DOHH2 (cell line): ENCODE measurements around the gene PRLH.

Experiments used
- H3F3A ChIP-seq: fragments of 200-600 bp; sonication (generic), shearing (Covaris generic); 2 replicates; pipeline ENCODE4 v1.6.0; 2016; ENCODE audit warnings: antibody characterized with exemption, mild to moderate bottlenecking; ENCODE audit not compliant: control insufficient read depth, insufficient read depth
- H3K27ac ChIP-seq: fragments of 200-600 bp; sonication (generic); 2 replicates; pipeline ENCODE4 v1.5.1; 2014; ENCODE audit warnings: low read depth, mild to moderate bottlenecking, low read length, moderate library complexity
- H3K27me3 ChIP-seq: fragments of 200-600 bp; sonication (generic); 2 replicates; pipeline ENCODE4 v1.6.1; 2014; ENCODE audit warnings: mild to moderate bottlenecking, low read length, mixed read lengths; ENCODE audit not compliant: control insufficient read depth
- H3K36me3 ChIP-seq: fragments of 200-600 bp; sonication (generic); 2 replicates; pipeline ENCODE4 v1.6.1; 2014; ENCODE audit warnings: mild to moderate bottlenecking, low read length, moderate library complexity, mixed read lengths; ENCODE audit not compliant: control insufficient read depth
- H3K4me1 ChIP-seq: fragments of 200-600 bp; sonication (generic); 2 replicates; pipeline ENCODE4 v1.6.1; 2014; ENCODE audit warnings: mild to moderate bottlenecking, low read length, mixed read lengths; ENCODE audit not compliant: control insufficient read depth
- H3K4me2 ChIP-seq: fragments of 200-600 bp; sonication (generic); 2 replicates; pipeline ENCODE4 v1.6.0; 2014; ENCODE audit warnings: mild to moderate bottlenecking, low read length, moderate library complexity
- H3K4me3 ChIP-seq: fragments of 200-600 bp; sonication (generic); 2 replicates; pipeline ENCODE4 v1.5.1; 2014; ENCODE audit warnings: mild to moderate bottlenecking, low read length, mixed read lengths
- H3K79me2 ChIP-seq: fragments of 200-600 bp; sonication (generic); 2 replicates; pipeline ENCODE4 v1.6.1; 2014; ENCODE audit warnings: mild to moderate bottlenecking, low read length, mixed read lengths; ENCODE audit not compliant: control insufficient read depth
- H3K9me2 ChIP-seq: fragments of 200-600 bp; sonication (generic); replicated peaks from 2 replicates; pipeline ENCODE4 v1.6.1; 2014; ENCODE audit warnings: mild to moderate bottlenecking, low read length, mixed read lengths; ENCODE audit not compliant: control insufficient read depth
- H3K9me3 ChIP-seq: fragments of 200-600 bp; sonication (generic); 2 replicates; pipeline ENCODE4 v1.6.1; 2014; ENCODE audit warnings: antibody characterized with exemption, low read length, mixed read lengths; ENCODE audit not compliant: control insufficient read depth, insufficient read depth
- H4K20me1 ChIP-seq: fragments of 200-600 bp; sonication (generic); 2 replicates; pipeline ENCODE4 v1.6.0; 2014; ENCODE audit warnings: low read depth, mild to moderate bottlenecking, antibody characterized with exemption, low read length, moderate library complexity; ENCODE audit not compliant: control insufficient read depth, insufficient read depth
- EZH2phosphoT487 ChIP-seq: fragments of 200-600 bp; sonication (generic); IDR thresholded peaks from 2 replicates; pipeline ENCODE4 v1.6.1; 2017; ENCODE audit warnings: borderline replicate concordance, mild to moderate bottlenecking, antibody characterized with exemption, low read length, moderate library complexity, mixed read lengths
- TF ChIP-seq, protein P1 (sequence below): fragments of 200-600 bp; sonication (generic); IDR thresholded peaks from one replicate; pipeline ENCODE4 v1.5.1; 2014; ENCODE audit warnings: antibody characterized with exemption, mild to moderate bottlenecking, low read depth, low read length; ENCODE audit not compliant: poor library complexity, severe bottlenecking

Gene PRLH

GRCh38 chr2:237596520-237597195 is 30.3 kb downstream of the PRLH start:
- Histone ChIP-seq H3K27ac (no peak overlapping the region), H3K36me3 (no peaks in the 10 kb centered on the region), H3K4me1 (peaks cover under 1% of the 10 kb centered on the region), H3K9me2 (no peaks in the 10 kb centered on the region), H3K9me3 (no peaks in the 10 kb centered on the region), H3F3A (no peaks in the 10 kb centered on the region), H3K4me3 (no peak overlapping the region), H3K4me2 (no peak overlapping the region), H3K27me3 (peaks cover 2% of the 10 kb centered on the region), H3K79me2 (no peaks in the 10 kb centered on the region), H4K20me1 (no peaks in the 10 kb centered on the region)
- TF ChIP-seq EZH2phosphoT487 = no peak
- TF ChIP-seq, protein P1, sequence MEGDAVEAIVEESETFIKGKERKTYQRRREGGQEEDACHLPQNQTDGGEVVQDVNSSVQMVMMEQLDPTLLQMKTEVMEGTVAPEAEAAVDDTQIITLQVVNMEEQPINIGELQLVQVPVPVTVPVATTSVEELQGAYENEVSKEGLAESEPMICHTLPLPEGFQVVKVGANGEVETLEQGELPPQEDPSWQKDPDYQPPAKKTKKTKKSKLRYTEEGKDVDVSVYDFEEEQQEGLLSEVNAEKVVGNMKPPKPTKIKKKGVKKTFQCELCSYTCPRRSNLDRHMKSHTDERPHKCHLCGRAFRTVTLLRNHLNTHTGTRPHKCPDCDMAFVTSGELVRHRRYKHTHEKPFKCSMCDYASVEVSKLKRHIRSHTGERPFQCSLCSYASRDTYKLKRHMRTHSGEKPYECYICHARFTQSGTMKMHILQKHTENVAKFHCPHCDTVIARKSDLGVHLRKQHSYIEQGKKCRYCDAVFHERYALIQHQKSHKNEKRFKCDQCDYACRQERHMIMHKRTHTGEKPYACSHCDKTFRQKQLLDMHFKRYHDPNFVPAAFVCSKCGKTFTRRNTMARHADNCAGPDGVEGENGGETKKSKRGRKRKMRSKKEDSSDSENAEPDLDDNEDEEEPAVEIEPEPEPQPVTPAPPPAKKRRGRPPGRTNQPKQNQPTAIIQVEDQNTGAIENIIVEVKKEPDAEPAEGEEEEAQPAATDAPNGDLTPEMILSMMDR = no peak

- no peak overlapping the region for H3K4me2 ChIP-seq
- no peaks in the 10 kb centered on the region for H4K20me1 ChIP-seq
- H3K36me3 ChIP-seq = no peaks in the 10 kb centered on the region
- H3K9me2 ChIP-seq = no peaks in the 10 kb centered on the region
- H3K27ac ChIP-seq = no peak overlapping the region
- peaks cover 2% of the 10 kb centered on the region for H3K27me3 ChIP-seq
- no peaks in the 10 kb centered on the region for H3F3A ChIP-seq
- no peak for TF ChIP-seq EZH2phosphoT487
- TF ChIP-seq, protein P1 = no peak
- H3K9me3 ChIP-seq = no peaks in the 10 kb centered on the region
- no peaks in the 10 kb centered on the region for H3K4me1 ChIP-seq
- H3K4me3 ChIP-seq = no peak overlapping the region
- no peaks in the 10 kb centered on the region for H3K79me2 ChIP-seq
Observed at GRCh38 chr2:237597196-237598145, 31.1 kb downstream of the PRLH start.

DNA sequence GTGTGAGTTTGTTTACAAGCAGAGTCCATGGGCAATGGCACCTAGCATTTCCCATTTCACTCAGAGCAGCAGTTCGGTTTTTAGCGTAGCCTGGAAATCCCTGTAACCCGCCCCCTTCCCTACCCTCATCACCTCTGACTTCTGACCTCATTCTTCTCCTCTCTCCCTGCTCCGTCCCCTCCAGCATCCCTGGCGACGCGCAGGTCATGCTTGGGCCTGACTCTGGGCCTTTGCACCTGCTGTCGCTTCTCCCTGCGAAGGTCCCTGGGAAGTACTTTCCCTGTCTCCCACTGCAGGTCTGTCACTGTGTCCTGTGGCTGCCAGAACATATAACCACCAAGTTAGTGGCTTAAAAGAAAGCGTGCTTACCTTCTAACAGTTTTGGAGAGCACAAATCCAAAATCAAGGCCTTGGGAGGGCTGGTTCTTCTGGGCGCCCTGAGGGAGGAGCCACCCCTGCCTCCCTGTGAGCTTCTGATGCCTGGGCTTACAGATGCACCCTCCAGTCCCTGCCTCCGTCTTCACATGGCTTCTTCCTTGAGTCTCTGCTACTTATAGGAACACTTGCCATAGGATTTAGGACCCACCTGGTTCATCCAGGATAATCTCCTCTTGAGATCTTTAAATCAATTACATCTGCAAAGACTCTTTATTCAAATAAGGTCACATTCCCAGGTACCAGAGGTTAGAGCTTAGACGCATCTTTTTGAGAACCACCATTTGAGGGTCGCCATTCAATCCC is 32.3 kb downstream of the PRLH start:
- H3K4me3 ChIP-seq = no peak overlapping the region
- H3K36me3 ChIP-seq = no peaks in the 10 kb centered on the region
- no peaks in the 10 kb centered on the region for H3K9me2 ChIP-seq
- peaks cover 2% of the 10 kb centered on the region for H3K27me3 ChIP-seq
- no peaks in the 10 kb centered on the region for H4K20me1 ChIP-seq
- no peak for TF ChIP-seq EZH2phosphoT487
- TF ChIP-seq, protein P1 = no peak
- H3F3A ChIP-seq = no peaks in the 10 kb centered on the region
- H3K27ac ChIP-seq = no peak overlapping the region
- no peak overlapping the region for H3K4me2 ChIP-seq
- H3K4me1 ChIP-seq = peaks cover 5% of the 10 kb centered on the region
- no peaks in the 10 kb centered on the region for H3K9me3 ChIP-seq
- no peaks in the 10 kb centered on the region for H3K79me2 ChIP-seq
